H9 (cell line): ENCODE results near the gene AGTRAP. TPM values are rescaled to one million over a fixed set of nuclear protein-coding genes. Genes with fewer than 3 reads are reported as not detected.

ENCODE experiments used
- DNase-seq: peaks from one replicate; pipeline ENCODE4 v3.0.0-alpha.2; 2017
- H2AFZ ChIP-seq: one replicate; pipeline ENCODE4 v1.6.1; 2013; ENCODE audit warnings: mild to moderate bottlenecking, low read length, control low read depth, moderate library complexity
- H2AK5ac ChIP-seq: 2 replicates; pipeline ENCODE4 v1.6.1; 2013; ENCODE audit warnings: low read length, control low read depth, mixed read lengths; ENCODE audit not compliant: insufficient read length
- H2BK120ac ChIP-seq: one replicate; pipeline ENCODE4 v1.6.1; 2013; ENCODE audit warnings: low read depth, mild to moderate bottlenecking, low read length, control low read depth, inconsistent platforms; ENCODE audit not compliant: poor library complexity, severe bottlenecking
- H2BK12ac ChIP-seq: 2 replicates; pipeline ENCODE4 v1.6.1; 2013; ENCODE audit warnings: low read length, control low read depth, mixed read lengths, low read depth; ENCODE audit not compliant: insufficient read length
- H2BK15ac ChIP-seq: 2 replicates; pipeline ENCODE4 v1.6.1; 2013; ENCODE audit warnings: low read depth, low read length, control low read depth
- H2BK20ac ChIP-seq: one replicate; pipeline ENCODE4 v1.6.1; 2013; ENCODE audit warnings: low read depth, mild to moderate bottlenecking, low read length, control low read depth, inconsistent platforms; ENCODE audit not compliant: poor library complexity, severe bottlenecking
- H2BK5ac ChIP-seq: 2 replicates; pipeline ENCODE4 v1.6.1; 2013; ENCODE audit warnings: low read length, control low read depth, mixed read lengths; ENCODE audit not compliant: insufficient read length
- H3K14ac ChIP-seq: 2 replicates; pipeline ENCODE4 v1.6.1; 2013; ENCODE audit warnings: low read length, control low read depth; ENCODE audit not compliant: insufficient read depth
- H3K18ac ChIP-seq: 2 replicates; pipeline ENCODE4 v1.6.1; 2013; ENCODE audit warnings: low read depth, mild to moderate bottlenecking, mixed read lengths, low read length, control low read depth; ENCODE audit not compliant: insufficient read length
- H3K23ac ChIP-seq: 2 replicates; pipeline ENCODE4 v1.6.1; 2013; ENCODE audit warnings: low read length, control low read depth, mixed read lengths, low read depth; ENCODE audit not compliant: insufficient read length
- H3K23me2 ChIP-seq: 2 replicates; pipeline ENCODE4 v1.6.1; 2013; ENCODE audit warnings: low read depth, mild to moderate bottlenecking, mixed read lengths, low read length, control low read depth; ENCODE audit not compliant: insufficient read length, poor library complexity, severe bottlenecking
- H3K27ac ChIP-seq: 2 replicates; pipeline ENCODE4 v1.5.1; 2013; ENCODE audit warnings: low read length, control low read depth, mixed read lengths, low read depth; ENCODE audit not compliant: insufficient read length
- H3K27me3 ChIP-seq: 2 replicates; pipeline ENCODE4 v1.6.1; 2013; ENCODE audit warnings: low read length, control low read depth, inconsistent platforms; ENCODE audit not compliant: insufficient read depth
- H3K4ac ChIP-seq: 2 replicates; pipeline ENCODE4 v1.6.1; 2013; ENCODE audit warnings: low read depth, mild to moderate bottlenecking, control low read depth, inconsistent platforms, low read length, moderate library complexity
- H3K4me1 ChIP-seq: 2 replicates; pipeline ENCODE4 v1.6.1; 2013; ENCODE audit warnings: low read length, control low read depth, inconsistent platforms; ENCODE audit not compliant: insufficient read depth
- H3K4me2 ChIP-seq: 2 replicates; pipeline ENCODE4 v1.6.1; 2013; ENCODE audit warnings: low read length, control low read depth, mixed read lengths; ENCODE audit not compliant: insufficient read length, insufficient read depth
- H3K56ac ChIP-seq: 2 replicates; pipeline ENCODE4 v1.6.1; 2013; ENCODE audit warnings: low read depth, mild to moderate bottlenecking, mixed read lengths, low read length, control low read depth; ENCODE audit not compliant: insufficient read length
- H3K79me1 ChIP-seq: 2 replicates; pipeline ENCODE4 v1.6.1; 2013; ENCODE audit warnings: low read depth, mild to moderate bottlenecking, moderate library complexity, low read length, control low read depth, inconsistent platforms; ENCODE audit not compliant: insufficient read depth, poor library complexity, severe bottlenecking
- H3K79me2 ChIP-seq: 2 replicates; pipeline ENCODE4 v1.6.1; 2013; ENCODE audit warnings: low read length, control low read depth, inconsistent platforms; ENCODE audit not compliant: insufficient read depth
- H3K9ac ChIP-seq: 2 replicates; pipeline ENCODE4 v1.6.1; 2013; ENCODE audit warnings: low read length, control low read depth, mixed read lengths; ENCODE audit not compliant: insufficient read length; ENCODE audit errors: extremely low read depth
- H3K9me3 ChIP-seq: one replicate; pipeline ENCODE4 v1.6.1; 2013; ENCODE audit warnings: low read depth, low read length, inconsistent platforms; ENCODE audit not compliant: control insufficient read depth
- H3T11ph ChIP-seq: one replicate; pipeline ENCODE4 v1.6.1; 2013; ENCODE audit warnings: mild to moderate bottlenecking, low read length, control low read depth, inconsistent platforms
- H4K20me1 ChIP-seq: one replicate; pipeline ENCODE4 v1.6.1; 2013; ENCODE audit not compliant: control insufficient read depth, insufficient read length, insufficient read depth
- H4K5ac ChIP-seq: 2 replicates; pipeline ENCODE4 v1.6.1; 2013; ENCODE audit warnings: low read depth, mild to moderate bottlenecking, mixed read lengths, low read length, control low read depth; ENCODE audit not compliant: insufficient read length
- H4K8ac ChIP-seq: replicated peaks from 2 replicates; pipeline ENCODE4 v1.6.1; 2013; ENCODE audit warnings: low read length, control low read depth, mixed read lengths, low read depth; ENCODE audit not compliant: insufficient read length
- H4K91ac ChIP-seq: 2 replicates; pipeline ENCODE4 v1.6.1; 2013; ENCODE audit warnings: low read depth, mild to moderate bottlenecking, moderate library complexity, mixed read lengths, low read length, control low read depth; ENCODE audit not compliant: insufficient read length
- H3K27ac Mint-ChIP-seq, 3 experiments: 2 replicates in 2 of 3; 3 replicates in 1 of 3; pipeline ENCODE4 v1.8.0; 2020 to 2021; ENCODE audit warnings: mixed read lengths in 3 of 3, mild to moderate bottlenecking in 1 of 3, moderate library complexity in 1 of 3
- H3K27me3 Mint-ChIP-seq: 2 replicates; pipeline ENCODE4 v1.8.0; 2021; ENCODE audit warnings: low read depth, mild to moderate bottlenecking, moderate library complexity, mixed read lengths
- H3K36me3 Mint-ChIP-seq, 3 experiments: 2 replicates in 2 of 3; 3 replicates in 1 of 3; pipeline ENCODE4 v1.8.0; 2020 to 2021; ENCODE audit warnings: low read depth in 3 of 3, mixed read lengths in 3 of 3; ENCODE audit not compliant: insufficient read depth in 1 of 3
- H3K4me1 Mint-ChIP-seq, 2 experiments: 2 replicates each; pipeline ENCODE4 v1.8.0; 2020; ENCODE audit warnings: mixed read lengths in 2 of 2
- H3K4me3 Mint-ChIP-seq, 2 experiments: 2 replicates in 1 of 2; 3 replicates in 1 of 2; pipeline ENCODE4 v1.8.0; 2020 to 2021; ENCODE audit warnings: mild to moderate bottlenecking in 2 of 2, mixed read lengths in 2 of 2, moderate library complexity in 1 of 2
- H3K9me3 Mint-ChIP-seq, 2 experiments: 2 replicates in 1 of 2; 3 replicates in 1 of 2; pipeline ENCODE4 v1.8.0; 2020; ENCODE audit warnings: mild to moderate bottlenecking in 2 of 2, mixed read lengths in 2 of 2, moderate library complexity in 1 of 2
- WGBS: extraction: QIAGEN DNeasy Blood & Tissue Kit; methylation state at CpG from one replicate; pipeline ENCODE4 v1.1.7; 2013; ENCODE audit warnings: missing lambda C conversion rate, low lambda C conversion rate, mixed read lengths; ENCODE audit not compliant: insufficient read length; ENCODE audit errors: extremely low coverage; 5-methylcytosine and 5-hydroxymethylcytosine counted together
- total RNA-seq: library from RNA; stranded (reverse); gene quantifications from 2 replicates; pipeline ENCODE4 v1.2.1, GENCODE V29; 2021
- TF ChIP-seq, protein P1 (sequence below): fragments of 200-600 bp; sonication (generic); conservative IDR thresholded peaks from 3 replicates; pipeline ENCODE4 v1.8.0; 2021; ENCODE audit warnings: antibody characterized with exemption, mild to moderate bottlenecking

Gene AGTRAP
- total RNA-seq, 1 experiment from 2014 or later, result 60.9 TPM

DNA sequence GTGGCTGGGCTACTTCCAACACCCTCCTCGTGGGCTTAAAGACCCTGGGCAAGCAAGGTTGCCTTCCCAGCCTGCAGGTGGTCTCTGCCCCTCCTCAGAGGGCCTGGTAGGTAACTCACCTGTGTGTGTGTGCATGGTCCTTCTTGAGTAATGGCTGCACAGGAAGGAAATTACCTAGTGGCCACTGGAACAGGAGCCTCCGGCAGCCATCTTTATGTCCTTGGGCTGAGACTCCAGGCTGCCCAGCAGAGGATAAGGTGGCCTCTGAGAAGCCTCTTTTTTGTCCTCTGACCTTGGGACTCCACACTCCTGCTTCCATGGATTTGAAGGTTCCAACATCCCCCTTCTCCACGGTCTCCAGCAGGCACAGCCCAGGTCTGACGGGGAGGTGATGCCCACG lies 24.4 kb upstream of the AGTRAP start:
- no peak overlapping the region for H3K4ac ChIP-seq
- H3K4me2 ChIP-seq, result no peak overlapping the region
- no peak for DNase-seq
- TF ChIP-seq, protein P1, sequence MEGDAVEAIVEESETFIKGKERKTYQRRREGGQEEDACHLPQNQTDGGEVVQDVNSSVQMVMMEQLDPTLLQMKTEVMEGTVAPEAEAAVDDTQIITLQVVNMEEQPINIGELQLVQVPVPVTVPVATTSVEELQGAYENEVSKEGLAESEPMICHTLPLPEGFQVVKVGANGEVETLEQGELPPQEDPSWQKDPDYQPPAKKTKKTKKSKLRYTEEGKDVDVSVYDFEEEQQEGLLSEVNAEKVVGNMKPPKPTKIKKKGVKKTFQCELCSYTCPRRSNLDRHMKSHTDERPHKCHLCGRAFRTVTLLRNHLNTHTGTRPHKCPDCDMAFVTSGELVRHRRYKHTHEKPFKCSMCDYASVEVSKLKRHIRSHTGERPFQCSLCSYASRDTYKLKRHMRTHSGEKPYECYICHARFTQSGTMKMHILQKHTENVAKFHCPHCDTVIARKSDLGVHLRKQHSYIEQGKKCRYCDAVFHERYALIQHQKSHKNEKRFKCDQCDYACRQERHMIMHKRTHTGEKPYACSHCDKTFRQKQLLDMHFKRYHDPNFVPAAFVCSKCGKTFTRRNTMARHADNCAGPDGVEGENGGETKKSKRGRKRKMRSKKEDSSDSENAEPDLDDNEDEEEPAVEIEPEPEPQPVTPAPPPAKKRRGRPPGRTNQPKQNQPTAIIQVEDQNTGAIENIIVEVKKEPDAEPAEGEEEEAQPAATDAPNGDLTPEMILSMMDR, result no peak
- H2BK15ac ChIP-seq, result no peak overlapping the region
- H4K5ac ChIP-seq, result no peak overlapping the region
- no peaks in the 10 kb centered on the region for H3K9me3 ChIP-seq
- no peak overlapping the region for H4K91ac ChIP-seq
- peaks cover 15 to 20% of the 10 kb centered on the region in 2 experiments for H3K4me1 Mint-ChIP-seq
- no peak overlapping the region for H2BK20ac ChIP-seq
- no peaks in the 10 kb centered on the region for H3K9me3 Mint-ChIP-seq
- H3K4me3 Mint-ChIP-seq, result no peak overlapping the region
- no peak overlapping the region for H2BK12ac ChIP-seq
- H3K23ac ChIP-seq, result no peak overlapping the region
- no peak overlapping the region for H2AK5ac ChIP-seq
- H3K18ac ChIP-seq, result no peak overlapping the region
- H3K56ac ChIP-seq, result no peak overlapping the region
- no CpG with 5 or more reads among the region's 5 CpGs for WGBS
- H3K36me3 Mint-ChIP-seq, result peaks cover 13 to 44% (median 16%) of the 10 kb centered on the region in 3 experiments
- H3K4me1 ChIP-seq, result no peaks in the 10 kb centered on the region; the same call in 1 of the 2 replicates
- H4K20me1 ChIP-seq, result no peaks in the 10 kb centered on the region
- no peak overlapping the region for H3K9ac ChIP-seq
- H3K27ac ChIP-seq, result no peak overlapping the region
- no peak overlapping the region for H3K14ac ChIP-seq
- H3K27me3 ChIP-seq, result no peaks in the 10 kb centered on the region
- no peak overlapping the region for H2BK5ac ChIP-seq
- H3K79me2 ChIP-seq, result no peaks in the 10 kb centered on the region
- no peak overlapping the region for H2BK120ac ChIP-seq
- H2AFZ ChIP-seq, result no peak overlapping the region
- no peaks in the 10 kb centered on the region for H3K27me3 Mint-ChIP-seq
- H3K27ac Mint-ChIP-seq, result no peak overlapping the region
- H3T11ph ChIP-seq, result no peak overlapping the region
- H3K23me2 ChIP-seq, result no peaks in the 10 kb centered on the region
- H4K8ac ChIP-seq, result no peak overlapping the region
- no peaks in the 10 kb centered on the region for H3K79me1 ChIP-seq
